Stimulated activated CD4-positive, alpha-beta T cell treated with anti-CD3 and anti-CD28 coated beads, Interleukin-4, amount 100 ng/mL, for 4 hours (primary cell): ENCODE data around the gene GDPD1.
"Not testable (repeated sequence)": the region's sequence is repeated elsewhere in the genome, so short reads cannot be mapped to it uniquely, and the experiment has no call there.

Experiments
- DNase-seq, 2 experiments: peaks; one replicate each; pipeline ENCODE4 v3.0.0-alpha.2; 2020

Gene GDPD1

DNA sequence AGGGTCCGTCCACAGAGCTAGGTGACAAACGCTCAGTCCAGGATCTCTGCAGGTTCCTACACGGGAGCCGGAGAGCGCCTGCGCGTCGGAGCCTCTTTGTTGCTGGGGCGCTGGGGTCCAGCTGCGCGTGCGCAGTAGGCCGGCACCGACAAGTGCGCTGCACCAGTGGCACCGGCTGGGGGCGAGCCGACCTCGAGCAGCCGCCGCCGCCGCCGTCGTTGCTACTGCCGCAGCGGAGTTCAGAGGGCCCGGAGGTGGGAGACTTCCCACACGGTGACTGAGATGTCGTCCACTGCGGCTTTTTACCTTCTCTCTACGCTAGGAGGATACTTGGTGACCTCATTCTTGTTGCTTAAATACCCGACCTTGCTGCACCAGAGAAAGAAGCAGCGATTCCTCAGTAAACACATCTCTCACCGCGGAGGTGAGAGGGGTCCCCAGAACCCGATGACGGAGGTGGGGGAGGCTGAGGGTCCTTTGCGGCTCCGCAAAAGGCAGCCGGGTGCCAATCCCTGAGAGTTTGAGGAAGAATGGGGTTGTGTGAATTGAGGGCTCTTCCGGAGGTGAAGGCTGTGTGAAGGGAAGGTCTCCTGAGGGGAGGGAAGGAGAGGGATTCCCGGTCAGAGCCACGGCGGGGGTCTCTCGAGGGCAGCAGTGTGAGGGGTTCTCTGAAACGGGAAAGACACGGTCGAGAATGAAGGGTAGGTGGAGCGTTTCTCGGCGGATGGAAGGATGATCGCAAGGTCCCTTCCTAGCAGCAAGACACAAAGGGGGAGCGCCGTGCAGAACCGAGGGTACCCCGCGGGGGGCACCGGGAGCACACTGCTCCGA is at the start of gene GDPD1:
TSS of gene GDPD1 (plus strand) at position 184 of the 831 bp plus-strand sequence. CDS start at position 283, 99 bp downstream.
- DNase-seq: peak; percentile 97 to 98

DNA sequence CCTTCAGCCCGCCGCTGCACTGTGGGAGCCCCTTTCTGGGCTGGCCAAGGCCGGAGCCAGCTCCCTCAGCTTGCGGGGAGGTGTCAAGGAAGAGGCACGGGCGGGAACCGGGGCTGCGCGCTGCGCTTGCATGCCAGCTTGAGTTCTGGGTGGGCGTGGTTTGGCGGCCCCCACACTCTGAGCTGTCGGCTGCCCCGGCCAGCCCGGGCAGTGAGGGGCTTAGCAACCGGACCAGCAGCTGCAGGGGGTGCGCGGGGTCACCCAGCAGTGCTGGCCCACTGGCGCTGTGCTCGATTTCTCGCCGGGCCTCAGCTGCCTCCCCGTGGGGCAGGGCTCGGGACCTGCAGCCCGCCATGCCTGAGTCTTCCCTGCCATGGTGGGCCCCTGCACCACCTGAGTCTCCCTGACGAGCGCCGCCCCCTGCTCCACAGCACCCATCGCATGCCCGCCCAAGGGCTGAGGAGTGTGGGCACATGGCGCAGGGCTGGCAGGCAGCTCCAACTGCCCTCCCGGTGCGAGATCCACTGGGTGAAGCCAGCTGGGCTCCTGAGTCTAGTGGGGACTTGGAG is 47.8 kb upstream of the GDPD1 start:
- no peak for DNase-seq

DNA sequence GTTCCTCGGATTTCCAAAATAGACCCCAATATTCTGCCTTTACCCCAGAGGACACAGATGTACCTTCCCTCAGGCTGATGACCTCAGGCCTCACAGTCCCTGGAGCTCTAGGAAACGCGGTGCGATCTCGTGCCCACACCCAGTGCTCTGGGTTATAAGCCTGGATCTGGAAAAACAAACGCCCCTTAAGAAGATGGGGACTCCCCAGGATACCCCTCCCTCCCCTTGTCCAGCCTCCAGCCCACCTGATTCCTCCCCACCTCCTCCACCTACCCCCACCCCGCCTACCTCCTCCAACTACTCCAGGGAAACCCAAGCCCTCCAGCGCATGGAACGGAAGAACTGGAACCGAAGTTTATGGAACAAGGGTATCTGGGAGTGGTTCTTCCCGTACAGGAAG is 45.6 kb upstream of the GDPD1 start:
- DNase-seq: no peak

DNA sequence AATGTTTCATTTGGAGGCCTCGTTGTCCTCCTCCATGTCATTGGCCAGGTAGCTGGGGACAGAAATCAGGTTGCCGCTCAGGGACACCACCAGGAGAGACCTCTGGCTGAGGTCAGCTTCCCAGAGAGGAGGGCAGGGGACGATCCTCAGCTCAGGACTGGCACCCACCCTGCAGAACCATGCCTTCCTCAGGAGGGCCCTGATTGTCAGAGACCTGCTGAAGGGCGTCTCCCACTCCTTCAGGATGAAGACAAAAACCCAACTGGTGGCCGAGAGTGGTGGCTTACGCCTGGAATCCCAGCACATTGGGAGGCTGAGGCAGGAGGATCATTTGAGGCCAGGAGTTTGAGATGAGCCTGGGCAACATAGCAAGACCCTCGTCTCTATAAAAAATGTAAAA is 45.2 kb upstream of the GDPD1 start:
- DNase-seq: no peak

DNA sequence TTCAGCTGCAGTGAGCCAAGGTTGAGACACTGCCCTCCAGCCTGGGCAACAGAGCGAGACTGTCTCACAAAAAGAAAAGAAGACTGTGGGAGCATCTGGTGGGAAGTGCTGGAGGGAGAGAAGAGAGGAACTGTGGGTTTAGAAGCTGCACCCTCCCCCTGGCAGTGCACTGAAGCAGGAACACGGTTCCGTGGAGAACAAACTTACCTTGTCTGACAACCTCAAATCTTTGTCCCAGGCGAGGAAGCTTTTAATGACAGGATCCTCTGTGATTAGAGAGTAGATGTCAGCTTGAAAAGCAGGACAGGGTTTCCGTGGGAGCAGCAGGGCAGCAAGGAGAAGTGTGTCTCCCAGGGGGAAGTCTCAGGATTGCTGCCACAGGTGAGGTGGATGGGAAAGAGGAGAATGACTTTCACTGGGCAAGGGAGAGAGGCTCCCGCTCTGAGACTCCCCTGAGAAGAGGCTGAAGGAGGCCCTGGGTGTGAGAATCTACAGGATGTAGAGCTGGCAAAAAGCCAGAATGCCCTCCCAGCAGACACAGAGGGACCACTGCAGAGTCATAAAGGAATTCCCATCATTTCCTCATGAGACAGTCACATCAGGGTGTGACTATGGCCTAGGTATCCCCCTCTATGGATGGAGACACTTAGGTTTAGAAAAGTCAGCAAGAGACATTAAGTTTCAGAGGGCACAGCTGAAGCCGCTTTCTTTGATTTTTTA is 41.9 kb upstream of the GDPD1 start:
- no peak for DNase-seq

DNA sequence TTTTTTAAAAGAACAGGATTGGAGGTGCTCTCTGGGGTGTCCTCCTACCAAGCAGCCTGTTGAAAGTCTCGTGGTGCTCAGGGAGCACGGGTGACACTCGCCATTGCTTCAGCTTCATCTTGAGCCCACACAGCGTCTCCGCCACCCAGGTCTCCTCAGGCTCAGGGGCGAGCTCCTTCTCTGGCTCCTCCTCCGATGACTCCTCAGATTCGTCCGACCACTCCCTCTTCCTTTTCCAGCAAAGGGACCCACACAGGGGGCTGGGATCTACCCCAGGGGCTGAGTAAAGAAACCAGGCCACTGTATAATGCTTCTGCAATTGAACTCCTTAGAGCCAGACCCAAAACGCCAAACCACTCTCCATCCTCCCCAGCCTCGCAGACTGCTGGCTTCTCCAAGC is 40.7 kb upstream of the GDPD1 start:
- DNase-seq: not testable (repeated sequence)

DNA sequence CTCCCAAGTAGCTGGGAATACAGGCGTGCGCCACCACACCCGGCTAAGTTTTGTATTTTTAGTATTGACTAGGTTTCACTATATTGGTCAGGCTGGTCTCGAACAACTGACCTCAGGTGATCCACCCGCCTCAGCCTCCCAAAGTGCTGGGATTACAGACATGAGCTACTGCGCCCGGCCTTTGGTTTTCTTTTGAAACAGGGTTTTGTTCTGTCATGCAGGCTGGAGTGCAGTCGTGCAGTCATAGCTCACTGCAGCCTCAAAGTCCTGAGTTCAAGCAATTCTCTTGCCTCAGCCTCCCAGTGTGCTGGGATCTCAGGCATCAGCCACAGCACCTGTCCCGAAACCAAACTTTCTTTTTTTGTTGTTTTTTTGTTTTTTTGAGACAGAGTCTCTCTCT is 39.7 kb upstream of the GDPD1 start:
- DNase-seq: no peak

DNA sequence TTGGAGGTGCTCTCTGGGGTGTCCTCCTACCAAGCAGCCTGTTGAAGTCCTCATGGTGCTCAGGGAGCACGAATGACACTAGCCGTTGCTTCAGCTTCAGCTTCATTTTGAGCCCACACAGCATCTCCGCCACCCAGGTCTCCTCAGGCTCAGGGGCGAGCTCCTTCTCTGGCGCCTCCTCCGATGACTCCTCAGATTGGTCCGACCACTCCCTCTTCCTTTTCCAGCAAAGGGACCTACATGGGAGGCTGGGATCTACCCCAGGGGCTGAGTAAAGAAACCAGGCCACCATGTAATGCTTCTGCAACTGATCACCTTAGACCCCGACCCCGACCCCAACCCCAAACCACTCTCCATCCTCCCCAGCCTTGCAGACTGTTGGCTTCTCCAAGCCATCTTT is 38.8 kb upstream of the GDPD1 start:
- DNase-seq: no peak

DNA sequence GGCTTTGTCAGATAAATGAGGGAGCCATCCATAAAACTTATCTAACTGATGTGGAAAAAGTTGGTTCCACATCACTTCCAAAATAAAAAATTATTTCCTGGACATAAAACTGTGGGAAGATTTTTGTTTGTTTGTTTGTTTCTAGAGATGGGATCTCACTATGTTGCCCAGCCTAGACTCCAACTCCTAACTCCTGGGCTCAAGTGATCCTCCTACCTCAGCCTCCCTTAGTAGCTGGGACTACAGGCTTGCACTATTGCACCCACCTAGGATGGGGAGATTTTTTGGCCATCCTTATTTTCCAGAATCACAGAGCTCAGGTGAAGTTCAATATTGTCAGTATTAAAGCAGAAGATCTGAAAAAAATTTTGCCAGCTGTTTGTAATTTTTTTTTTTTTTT is 34.3 kb upstream of the GDPD1 start:
- no peak for DNase-seq

DNA sequence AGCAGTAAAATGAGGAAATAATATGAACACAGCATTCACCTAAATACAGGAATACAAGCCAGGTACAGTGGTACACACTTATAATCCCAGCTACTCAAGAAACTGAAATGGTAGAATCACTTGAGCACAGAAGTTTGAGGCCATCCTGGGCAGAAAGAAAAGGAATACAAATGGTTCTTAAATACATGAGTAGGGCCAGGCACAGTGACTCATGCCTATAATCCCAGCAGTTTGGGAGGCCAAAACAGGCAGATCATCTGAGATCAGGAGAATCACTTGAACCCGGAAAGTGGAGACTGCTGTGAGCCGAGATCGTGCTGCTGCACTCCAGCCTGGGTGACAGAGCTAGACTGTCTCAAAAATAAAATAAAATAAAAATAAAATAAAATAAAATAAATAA is 33.5 kb upstream of the GDPD1 start:
- DNase-seq: no peak

DNA sequence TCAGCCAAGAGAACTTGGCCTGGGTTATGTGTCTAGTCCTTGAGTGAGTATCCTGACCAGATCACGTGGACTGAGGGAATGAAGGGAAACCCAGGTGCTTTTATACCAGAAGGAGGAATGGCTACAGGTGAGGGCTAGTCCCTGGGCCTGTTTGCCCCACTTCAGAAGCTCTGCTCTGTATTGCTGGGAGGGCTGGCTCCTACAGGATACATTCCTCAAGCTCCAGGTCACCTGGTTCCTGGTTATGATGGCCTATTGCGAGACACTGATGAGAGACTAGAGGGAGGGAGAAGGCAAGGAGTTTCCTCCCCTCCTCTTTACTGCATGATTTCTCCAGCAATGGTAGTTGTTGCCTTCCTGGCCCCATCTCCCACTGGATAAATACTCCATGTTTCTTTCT is 29.5 kb upstream of the GDPD1 start:
- DNase-seq: no peak

DNA sequence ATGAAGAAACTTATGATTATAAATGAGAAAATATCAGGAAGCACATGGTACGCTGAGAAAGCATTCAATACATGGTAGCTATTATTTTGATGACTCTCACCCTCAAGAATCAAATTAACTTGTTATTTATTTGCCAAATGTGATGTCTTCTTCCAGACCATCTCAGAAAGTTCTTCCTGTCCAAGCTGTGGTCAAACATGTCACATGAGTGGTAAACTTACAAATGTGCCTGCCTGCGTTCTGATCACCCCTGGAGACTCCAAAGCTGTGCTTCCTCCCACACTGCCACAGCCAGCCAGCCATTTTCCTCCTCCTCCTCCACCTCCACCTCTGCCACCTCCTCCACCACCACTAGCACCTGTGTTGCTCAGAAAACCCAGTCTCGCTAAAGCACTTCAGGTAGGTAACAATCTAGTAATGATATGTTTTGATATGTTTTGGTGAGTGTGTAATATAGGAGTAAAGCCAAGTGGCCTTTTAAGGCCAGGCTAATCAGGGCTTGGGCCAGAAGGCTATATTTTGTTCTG is 26.9 kb upstream of the GDPD1 start:
- DNase-seq: no peak

DNA sequence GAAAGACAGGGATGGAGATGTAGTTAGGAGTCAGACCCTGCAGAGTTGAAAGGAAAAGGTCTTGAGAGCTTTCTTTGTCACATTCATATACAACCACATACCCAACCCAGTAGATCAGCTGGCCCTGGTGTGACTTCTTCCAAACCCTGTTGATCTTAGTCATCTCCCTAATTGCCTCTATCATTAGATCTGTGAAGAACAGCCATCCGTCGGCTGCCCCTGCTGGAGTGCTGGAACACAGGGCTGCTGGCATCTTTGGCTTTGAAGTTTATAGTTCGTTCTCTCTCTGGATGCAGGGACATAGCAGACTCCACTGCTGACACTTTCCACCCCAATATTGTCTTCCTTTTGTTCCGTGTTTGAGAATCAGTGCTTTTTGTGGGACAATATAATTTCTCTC is 20.9 kb upstream of the GDPD1 start:
- no peak for DNase-seq

DNA sequence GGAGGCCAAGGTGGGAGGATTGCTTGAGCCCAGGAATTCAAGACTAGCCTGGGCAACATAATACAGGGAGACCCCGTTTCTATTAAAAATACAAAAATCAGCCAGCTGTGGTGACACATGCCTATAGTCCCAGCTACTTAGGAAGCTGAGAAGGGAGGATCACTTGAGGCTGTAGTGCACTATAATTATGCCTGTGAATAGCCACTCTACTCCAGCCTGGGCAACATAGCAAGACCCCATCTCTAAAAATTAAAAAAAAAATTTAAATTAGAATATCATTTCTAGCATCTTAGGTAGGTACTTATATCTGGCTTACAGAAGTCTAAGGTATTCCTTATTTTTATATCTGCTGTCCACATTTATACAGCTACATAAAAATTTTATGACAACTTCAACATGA is 18.0 kb upstream of the GDPD1 start:
- no peak for DNase-seq

DNA sequence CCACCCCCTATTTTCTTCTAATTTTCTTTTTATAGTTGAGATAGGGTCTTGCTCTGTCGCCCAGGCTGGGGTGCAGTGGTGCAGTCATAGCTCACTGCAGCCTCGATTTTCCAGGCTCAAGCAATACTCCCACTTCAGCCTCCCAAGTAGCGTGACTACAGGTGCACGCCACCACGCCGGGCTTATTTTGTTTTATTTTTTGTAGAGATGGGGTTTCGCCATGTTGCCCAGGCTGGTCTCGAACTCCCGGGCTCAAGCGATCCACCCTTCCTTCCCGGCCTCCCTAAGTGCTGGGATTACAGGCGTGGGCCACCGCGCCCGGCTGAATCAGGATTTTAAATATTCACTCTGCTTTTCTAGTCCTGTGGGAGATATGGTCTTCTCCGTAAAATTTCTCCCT is 941 bp upstream of the GDPD1 start:
- no peak for DNase-seq

DNA sequence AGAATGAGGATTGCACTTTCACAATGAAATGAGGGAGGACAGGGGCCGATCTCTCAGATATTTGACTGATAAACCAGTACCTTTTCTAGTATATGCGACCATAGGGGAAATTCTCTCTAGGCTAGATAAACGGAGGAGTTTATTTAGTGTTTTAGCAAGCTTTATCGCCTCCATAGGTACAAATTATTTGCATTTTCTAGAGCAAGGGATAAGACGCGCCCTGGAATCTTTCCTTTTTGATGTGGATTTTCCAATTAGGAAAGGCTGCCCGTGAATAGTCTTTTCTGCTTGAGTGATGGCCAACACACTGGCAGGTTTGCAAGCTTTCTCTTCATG is 351 bp upstream of the GDPD1 start:
- DNase-seq: no peak

DNA sequence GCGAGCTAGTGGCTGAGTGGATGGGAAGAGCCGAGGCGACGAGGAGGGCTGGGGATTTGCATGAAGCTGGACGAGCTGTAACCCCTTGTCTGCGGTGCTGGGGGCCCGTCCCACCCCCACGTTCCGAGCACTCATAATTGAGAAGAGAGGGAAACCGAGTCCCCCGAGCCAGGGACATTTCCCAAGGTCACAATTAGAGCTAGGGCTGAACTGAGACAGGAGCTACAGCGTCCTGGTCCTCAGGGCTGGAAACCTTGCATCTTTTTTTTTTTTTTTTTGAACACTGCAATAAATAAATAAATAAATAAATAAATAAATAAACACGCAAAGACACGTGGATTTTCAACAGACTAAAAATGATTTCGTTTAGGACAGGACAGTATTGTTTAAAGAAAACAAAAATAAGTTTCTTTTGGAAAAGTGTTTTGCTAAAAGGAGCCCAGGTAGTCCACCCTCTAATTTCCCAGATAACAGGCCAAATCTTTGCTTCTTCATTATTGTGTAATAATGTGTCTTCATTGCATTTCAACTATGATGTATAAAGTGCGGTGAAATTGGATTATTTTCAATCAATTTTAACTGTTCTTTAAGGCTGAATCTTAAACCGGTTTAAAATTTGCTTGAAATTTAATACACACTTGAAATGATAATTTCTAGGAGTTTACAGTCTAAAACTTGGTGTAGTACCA is 992 bp downstream of the GDPD1 start:
- DNase-seq: no peak

DNA sequence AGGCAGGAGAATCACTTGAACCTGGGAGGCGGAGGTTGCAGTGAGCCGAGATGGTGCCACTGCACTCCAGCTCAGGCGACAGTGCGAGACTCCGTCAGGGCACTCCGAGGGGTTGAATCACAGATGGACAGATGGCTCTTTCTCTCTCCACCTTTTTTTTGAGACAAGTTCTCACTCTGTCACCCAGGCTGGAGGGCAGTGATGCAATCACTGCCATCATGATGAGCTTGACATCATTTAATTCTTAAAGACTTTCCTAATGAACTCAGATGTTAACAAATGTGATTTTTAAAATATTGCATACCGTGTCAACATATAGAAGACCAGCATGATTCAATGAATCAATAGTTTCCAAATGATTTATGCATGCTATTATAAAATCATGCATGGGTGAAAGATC is 3.5 kb downstream of the GDPD1 start:
- DNase-seq: no peak

DNA sequence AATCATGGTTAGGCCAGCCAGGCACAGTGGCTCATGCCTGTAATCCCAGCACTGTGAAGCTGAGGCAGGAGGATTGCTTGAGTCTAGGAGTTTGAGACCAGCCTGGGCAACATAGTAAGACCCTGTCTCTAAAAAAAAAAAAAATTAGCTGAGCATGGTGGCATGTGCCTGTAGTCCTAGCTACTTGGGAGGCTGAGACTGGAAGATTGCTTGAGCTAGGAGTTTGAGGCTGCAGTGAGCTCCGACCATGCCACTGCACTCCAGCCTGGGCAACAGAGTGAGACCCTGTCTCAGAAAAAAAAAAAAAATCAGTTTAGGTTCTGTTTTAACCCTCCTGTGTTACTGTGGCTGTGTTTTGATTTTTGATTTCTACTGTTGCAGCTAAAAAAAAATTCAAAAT is 8.3 kb downstream of the GDPD1 start:
- DNase-seq: not testable (repeated sequence)

DNA sequence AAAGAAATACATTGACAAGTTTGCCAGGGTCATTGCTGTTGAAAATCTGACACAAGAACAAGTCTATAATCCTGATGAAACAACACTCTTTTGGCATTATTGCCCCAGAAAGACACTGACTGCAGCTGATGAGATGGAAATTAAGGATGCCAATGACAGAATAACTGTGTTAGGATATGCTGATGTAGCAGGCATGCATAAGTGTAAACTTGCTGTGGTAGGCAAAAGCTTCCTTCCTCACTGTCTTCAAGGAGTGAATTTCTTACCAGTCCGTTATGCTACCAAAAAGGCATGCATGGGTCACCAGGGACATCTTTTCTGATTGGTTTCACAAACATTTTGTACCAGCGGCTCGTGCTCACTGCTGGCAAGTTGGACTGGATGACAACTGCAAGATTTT is 10.5 kb downstream of the GDPD1 start:
- DNase-seq: no peak

DNA sequence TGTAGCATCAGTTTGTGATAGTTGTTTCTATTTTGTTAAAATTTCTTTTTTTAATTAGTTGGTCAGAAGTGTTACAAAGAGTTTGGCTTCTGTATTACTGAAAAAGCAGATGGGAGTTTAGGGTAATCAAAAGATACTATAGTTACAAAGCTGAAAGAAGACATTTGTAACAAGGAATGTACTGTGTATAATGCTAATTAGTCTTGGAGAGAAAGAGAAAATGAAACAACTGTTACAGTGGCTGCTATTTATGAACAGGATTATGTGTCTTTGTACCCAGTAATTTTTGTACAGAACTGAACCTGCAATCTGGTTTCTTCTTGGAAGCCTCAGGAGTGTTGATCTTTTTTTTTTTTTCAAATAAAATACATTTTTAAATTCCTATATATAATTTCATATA is 14.3 kb downstream of the GDPD1 start:
- DNase-seq: no peak

DNA sequence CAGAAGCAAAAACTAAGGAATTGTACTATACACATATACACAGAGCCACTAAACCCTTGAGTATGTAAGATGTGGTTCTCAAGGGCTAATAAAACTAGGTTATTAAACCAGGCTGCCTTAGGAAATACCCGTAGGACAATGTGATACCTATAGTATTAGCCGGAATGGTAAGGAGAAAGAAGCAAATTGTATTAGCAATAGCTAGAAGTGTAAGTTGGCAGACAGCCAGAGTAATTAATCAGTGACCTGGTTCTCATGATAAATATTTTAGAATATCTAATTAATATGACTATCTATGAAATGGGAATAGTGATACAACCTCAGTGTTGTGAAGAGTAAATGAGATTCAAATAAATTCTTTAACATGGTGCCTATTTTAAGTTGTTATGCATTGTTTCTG is 18.6 kb downstream of the GDPD1 start:
- DNase-seq: no peak

DNA sequence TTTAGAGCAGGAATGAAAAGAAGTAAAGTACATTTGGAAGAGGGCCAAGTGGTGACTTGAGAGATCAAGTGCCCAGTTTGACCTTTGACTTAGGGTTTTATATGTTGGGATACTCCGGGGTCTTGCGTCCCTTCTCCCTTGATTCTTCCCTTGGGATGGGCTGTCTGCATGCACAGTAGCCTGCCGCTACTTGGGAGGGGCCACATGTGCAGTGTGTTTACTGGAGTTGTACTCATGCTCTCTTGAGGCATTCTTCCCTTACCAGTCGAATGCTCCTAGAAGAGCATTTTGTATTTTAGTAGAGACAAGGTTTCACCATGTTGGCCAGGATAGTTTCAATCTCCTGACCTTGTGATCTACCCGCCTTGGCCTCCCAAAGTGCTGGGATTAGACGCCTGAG is 23.8 kb downstream of the GDPD1 start:
- no peak for DNase-seq

DNA sequence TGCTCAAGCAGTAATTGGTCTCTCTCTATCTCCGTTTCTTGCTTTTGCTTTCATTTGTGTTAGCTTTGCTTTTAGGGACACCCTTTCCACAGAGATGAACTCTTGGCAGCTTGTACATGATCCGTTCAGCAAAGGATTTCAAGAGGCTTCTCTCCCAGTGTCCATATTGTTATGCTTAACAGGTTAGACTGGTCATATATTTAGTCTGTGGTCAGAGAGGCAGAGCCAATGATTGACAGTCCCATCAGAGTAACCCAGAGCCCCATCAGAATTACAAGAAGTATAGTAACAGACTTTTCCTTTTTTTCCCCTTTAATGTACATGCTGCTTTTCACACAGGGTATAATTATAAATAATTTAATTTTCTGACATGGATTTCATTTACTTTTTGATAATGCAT is 34.4 kb downstream of the GDPD1 start:
- DNase-seq: no peak
